ENCODE data around the gene SUMO4. TPM values are rescaled to one million over a fixed set of nuclear protein-coding genes. Genes with fewer than 3 reads are reported as not detected.

Gene SUMO4
- total and polyA plus RNA-seq, 2 donors (not counting 1 experiment from before 2014, with no cell fraction given) = 0.18 to 11.5 TPM

GRCh38 chr6:149409617-149410016, 9.6 kb downstream of the SUMO4 start:
- Mint-ChIP-seq H3K27ac (no peak overlapping the region), H3K4me3 (no peak overlapping the region), H3K4me1 (peaks cover 7% of the 10 kb centered on the region), H3K27me3 (no peaks in the 10 kb centered on the region), H3K9me3 (ENCODE audit: insufficient read depth) (no peaks in the 10 kb centered on the region)
- no peak for ATAC-seq (ENCODE audit: low read depth)
- no CpG with 5 or more reads among the region's 3 CpGs for WGBS (ENCODE audit: insufficient coverage)
- no peak for TF ChIP-seq CTCF (IDR thresholded peaks at IDR 0.05)
- DNase-seq = no peak
- Histone ChIP-seq H3K36me3 (replicated peaks in 1 of 2; ENCODE audit: control extremely low read depth in 1 of 2, control insufficient read depth in 1 of 2, extremely low read depth in 1 of 2, insufficient read depth in 2 of 2, low read length in 1 of 2) (peaks cover 13 to 22% of the 10 kb centered on the region in 2 experiments), H3K4me1 (ENCODE audit: control insufficient read depth in 2 of 2, insufficient read depth in 2 of 2, low read length in 2 of 2) (no peaks in the 10 kb centered on the region), H3K79me2 (ENCODE audit: control insufficient read depth, insufficient read depth, low read length) (no peaks in the 10 kb centered on the region), H3K9me3 (ENCODE audit: control extremely low read depth in 1 of 3, control insufficient read depth in 2 of 3, insufficient read depth in 1 of 3, low read length in 2 of 3) (no peaks in the 10 kb centered on the region), H3K27ac (ENCODE audit: low read length in 2 of 2) (no peak overlapping the region), H3K27me3 (replicated peaks in 1 of 4; ENCODE audit: control extremely low read depth in 1 of 4, control insufficient read depth in 3 of 4, insufficient read depth in 4 of 4, low read length in 3 of 4) (no peaks in the 10 kb centered on the region), H3K4me3 (ENCODE audit: control extremely low read depth in 1 of 5, extremely low read depth in 1 of 5, insufficient read depth in 1 of 5, low read depth in 2 of 5, low read length in 4 of 5) (no peak overlapping the region), H4K20me1 (ENCODE audit: control insufficient read depth, insufficient read depth, low read length, poor library complexity, severe bottlenecking) (no peaks in the 10 kb centered on the region), H3K9ac (ENCODE audit: low read length) (no peak overlapping the region), H2AFZ (ENCODE audit: insufficient read depth, low read depth, low read length, poor library complexity, severe bottlenecking) (no peak overlapping the region), H3K4me2 (replicated peaks; ENCODE audit: low read depth, low read length, poor library complexity, severe bottlenecking) (no peak overlapping the region)
- POLR2A ChIA-PET = no interaction called here
- intact Hi-C loops (cut with micrococcal nuclease) = no loop called here
- CTCF ChIA-PET = interaction anchor here (0.6 to 1.4 kb wide), 2 partner anchors 13 to 22 kb away, joined by 3 read pairs; no protein-coding TSS in a partner anchor

- Mint-ChIP-seq H3K27me3 (no peaks in the 10 kb centered on the region), H3K27ac (no peak overlapping the region), H3K9me3 (ENCODE audit: insufficient read depth) (no peaks in the 10 kb centered on the region), H3K4me3 (no peak overlapping the region), H3K4me1 (peaks cover 7% of the 10 kb centered on the region)
- Histone ChIP-seq H4K20me1 (ENCODE audit: control insufficient read depth, insufficient read depth, low read length, poor library complexity, severe bottlenecking) (no peaks in the 10 kb centered on the region), H3K36me3 (replicated peaks in 1 of 2; ENCODE audit: control extremely low read depth in 1 of 2, control insufficient read depth in 1 of 2, extremely low read depth in 1 of 2, insufficient read depth in 2 of 2, low read length in 1 of 2) (peaks cover 13 to 19% of the 10 kb centered on the region in 2 experiments), H3K4me3 (ENCODE audit: control extremely low read depth in 1 of 5, extremely low read depth in 1 of 5, insufficient read depth in 1 of 5, low read depth in 2 of 5, low read length in 4 of 5) (no peak overlapping the region), H3K4me2 (replicated peaks; ENCODE audit: low read depth, low read length, poor library complexity, severe bottlenecking) (no peak overlapping the region), H3K27me3 (replicated peaks in 1 of 4; ENCODE audit: control extremely low read depth in 1 of 4, control insufficient read depth in 3 of 4, insufficient read depth in 4 of 4, low read length in 3 of 4) (no peaks in the 10 kb centered on the region), H3K9me3 (ENCODE audit: control extremely low read depth in 1 of 3, control insufficient read depth in 2 of 3, insufficient read depth in 1 of 3, low read length in 2 of 3) (no peaks in the 10 kb centered on the region), H3K27ac (ENCODE audit: low read length in 2 of 2) (no peak overlapping the region), H3K79me2 (ENCODE audit: control insufficient read depth, insufficient read depth, low read length) (no peaks in the 10 kb centered on the region), H3K9ac (ENCODE audit: low read length) (no peak overlapping the region), H2AFZ (ENCODE audit: insufficient read depth, low read depth, low read length, poor library complexity, severe bottlenecking) (no peak overlapping the region), H3K4me1 (ENCODE audit: control insufficient read depth in 2 of 2, insufficient read depth in 2 of 2, low read length in 2 of 2) (no peaks in the 10 kb centered on the region)
- POLR2A ChIA-PET = no interaction called here
- intact Hi-C loops (cut with micrococcal nuclease) = no loop called here
- DNase-seq (no peak), ATAC-seq (ENCODE audit: low read depth) (no peak)
- CTCF ChIA-PET = interaction anchor here (1.6 kb wide), 1 partner anchor 22 kb away, joined by 4 read pairs; no protein-coding TSS in a partner anchor
- no peak for TF ChIP-seq EZH2 (IDR thresholded peaks at IDR 0.05; ENCODE audit: borderline replicate concordance, insufficient read depth, low read depth, low read length, poor library complexity, severe bottlenecking)
- no peak for TF ChIP-seq CTCF (IDR thresholded peaks at IDR 0.05)
Measured at GRCh38 chr6:149410557-149410956, 10.5 kb downstream of the SUMO4 start.
